ENCODE measurements around the gene CSRNP3. TPM values are rescaled to one million over a fixed set of nuclear protein-coding genes. Genes with fewer than 3 reads are reported as not detected.

Gene CSRNP3
- polyA plus RNA-seq, 2 of the 4 experiments (the other 2 are of a cell fraction), result 0.05 to 0.25 TPM

- DNase-seq (ENCODE audit: low read depth in 1 of 2, low spot score in 1 of 2) (no peak), FAIRE-seq (no peak), ATAC-seq (no peak)
- ChIA-PET POLR2A (no interaction called here), CTCF (no interaction called here)
- no peak overlapping the region for H3K4me2 ChIP-seq
- H3K4me3 ChIP-seq, result no peak overlapping the region
- 7% methylated on average over 2 of the region's 2 CpGs for WGBS (ENCODE audit: missing lambda C conversion rate)
- H3K9me3 ChIP-seq, result no peaks in the 10 kb centered on the region
- no peak for TF ChIP-seq SREBF2 (IDR thresholded peaks at IDR 0.05)
- no peak for TF ChIP-seq MAX (IDR thresholded peaks at IDR 0.05)
- no peak for TF ChIP-seq NR3C1 (IDR thresholded peaks at IDR 0.05)
- no peak for TF ChIP-seq RFX5 (IDR thresholded peaks at IDR 0.05)
- TF ChIP-seq HOXB5 (CRISPR knock-in tag; IDR thresholded peaks at IDR 0.05), result no peak
- TF ChIP-seq PHF8 (IDR thresholded peaks at IDR 0.05; ENCODE audit: borderline replicate concordance, low read depth), result no peak
- TF ChIP-seq NPAS2 (CRISPR knock-in tag; IDR thresholded peaks at IDR 0.05; ENCODE audit: borderline replicate concordance), result no peak
- no peak for TF ChIP-seq HOXA7 (CRISPR knock-in tag; IDR thresholded peaks at IDR 0.05)
- no peak for TF ChIP-seq CEBPB (IDR thresholded peaks at IDR 0.05)
- TF ChIP-seq KDM1A (IDR thresholded peaks at IDR 0.05; ENCODE audit: low read depth), result no peak
- TF ChIP-seq FOSB (CRISPR knock-in tag; IDR thresholded peaks at IDR 0.05), result no peak
- TF ChIP-seq HDAC2 (IDR thresholded peaks at IDR 0.05), result no peak
- H3K27ac ChIP-seq, result no peak overlapping the region
- H3K4me1 ChIP-seq, result no peaks in the 10 kb centered on the region
Observed at GRCh38 chr2:165567273-165567672, 97.8 kb downstream of the CSRNP3 start.

GRCh38 chr2:165568361-165568760 is 98.9 kb downstream of the CSRNP3 start:
- no peaks in the 10 kb centered on the region for H3K9me3 ChIP-seq
- H3K27ac ChIP-seq, result no peak overlapping the region
- CTCF ChIA-PET, result no interaction called here
- DNase-seq (ENCODE audit: low read depth in 1 of 2, low spot score in 1 of 2) (no peak), ATAC-seq (no peak), FAIRE-seq (no peak)
- H3K4me1 ChIP-seq, result no peaks in the 10 kb centered on the region
- no peak overlapping the region for H3K4me2 ChIP-seq
- POLR2A ChIA-PET, result no interaction called here
- no peak overlapping the region for H3K4me3 ChIP-seq
- no peak for TF ChIP-seq HDAC2 (IDR thresholded peaks at IDR 0.05)
- TF ChIP-seq MAFK (IDR thresholded peaks at IDR 0.05; ENCODE audit: partially characterized antibody), result no peak
- no peak for TF ChIP-seq TP53 (CRISPR knock-in tag; IDR thresholded peaks at IDR 0.05)
- TF ChIP-seq HOXB13 (CRISPR knock-in tag; IDR thresholded peaks at IDR 0.05; ENCODE audit: low read depth), result no peak
- TF ChIP-seq HES2 (IDR thresholded peaks at IDR 0.05), result no peak
- TF ChIP-seq CHD4 (IDR thresholded peaks at IDR 0.05; ENCODE audit: borderline replicate concordance), result no peak
- TF ChIP-seq CBX2 (IDR thresholded peaks at IDR 0.05; ENCODE audit: borderline replicate concordance, low read depth), result no peak
- TF ChIP-seq RCOR1 (IDR thresholded peaks at IDR 0.05; ENCODE audit: low read depth, low read length), result no peak
- no peak for TF ChIP-seq CHD2 (IDR thresholded peaks at IDR 0.05; ENCODE audit: low read length, partially characterized antibody)
- TF ChIP-seq GATA3 (IDR thresholded peaks at IDR 0.05; ENCODE audit: borderline replicate concordance), result no peak
- no peak for TF ChIP-seq JUN (IDR thresholded peaks at IDR 0.05)

- Histone ChIP-seq H3K4me1 (no peaks in the 10 kb centered on the region), H3K4me2 (no peak overlapping the region), H3K27ac (no peak overlapping the region), H3K9me3 (no peaks in the 10 kb centered on the region), H3K4me3 (no peak overlapping the region)
- ATAC-seq (no peak), DNase-seq (ENCODE audit: low read depth in 1 of 2, low spot score in 1 of 2) (no peak), FAIRE-seq (no peak)
- TF ChIP-seq CHD4 (IDR thresholded peaks at IDR 0.05; ENCODE audit: borderline replicate concordance), result no peak
- no peak for TF ChIP-seq EP300 (IDR thresholded peaks at IDR 0.05)
- TF ChIP-seq JUN (IDR thresholded peaks at IDR 0.05), result no peak
- no peak for TF ChIP-seq CHD2 (IDR thresholded peaks at IDR 0.05; ENCODE audit: low read length, partially characterized antibody)
- no peak for TF ChIP-seq ELK1 (IDR thresholded peaks at IDR 0.05; ENCODE audit: low read depth, low read length)
- no peak for TF ChIP-seq USF2 (IDR thresholded peaks at IDR 0.05)
- TF ChIP-seq TFCP2L1 (CRISPR knock-in tag; IDR thresholded peaks at IDR 0.05), result no peak
- no peak for TF ChIP-seq JUNB (IDR thresholded peaks at IDR 0.05)
- 91% methylated on average over 1 of the region's 1 CpG for whole genome bisulfite sequencing (ENCODE audit: missing lambda C conversion rate)
- POLR2A ChIA-PET, result no interaction called here
- CTCF ChIA-PET, result no interaction called here
Observed at GRCh38 chr2:165571477-165571876, 102.0 kb downstream of the CSRNP3 start.
